ENCODE results near the gene RPL28.

Gene RPL28

GRCh38 chr19:55437410-55437809, 51.7 kb downstream of the RPL28 start:
- FAIRE-seq = no peak
- no peak for TF ChIP-seq CTCF (IDR thresholded peaks at IDR 0.05; ENCODE audit: insufficient read depth, missing control alignments)
- DNase-seq (ENCODE audit: insufficient read length, low spot score) = no peak

DNA sequence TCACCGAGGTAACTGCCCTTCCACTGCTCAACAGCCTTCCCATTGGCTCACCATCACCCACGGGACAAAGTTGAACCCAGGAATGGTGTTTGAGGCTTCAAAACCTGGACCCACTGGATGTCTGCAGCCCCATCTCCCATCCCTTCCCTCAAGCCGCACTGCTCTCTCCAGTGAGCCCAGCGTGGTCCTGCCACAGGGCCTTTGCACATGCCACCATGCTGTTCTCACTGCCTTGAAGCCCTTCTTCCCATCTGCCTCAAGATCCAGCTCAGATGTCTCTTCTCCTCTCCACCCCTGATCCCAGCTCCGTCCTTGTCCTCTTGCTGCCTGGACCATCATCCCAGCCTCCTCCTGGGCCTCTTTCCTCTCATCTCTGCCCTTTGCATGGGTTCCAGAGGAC, 53.3 kb downstream of the RPL28 start:
- TF ChIP-seq CTCF (IDR thresholded peaks at IDR 0.05; ENCODE audit: insufficient read depth, missing control alignments) = no peak
- DNase-seq (ENCODE audit: insufficient read length, low spot score) (no peak), FAIRE-seq (no peak)

DNA sequence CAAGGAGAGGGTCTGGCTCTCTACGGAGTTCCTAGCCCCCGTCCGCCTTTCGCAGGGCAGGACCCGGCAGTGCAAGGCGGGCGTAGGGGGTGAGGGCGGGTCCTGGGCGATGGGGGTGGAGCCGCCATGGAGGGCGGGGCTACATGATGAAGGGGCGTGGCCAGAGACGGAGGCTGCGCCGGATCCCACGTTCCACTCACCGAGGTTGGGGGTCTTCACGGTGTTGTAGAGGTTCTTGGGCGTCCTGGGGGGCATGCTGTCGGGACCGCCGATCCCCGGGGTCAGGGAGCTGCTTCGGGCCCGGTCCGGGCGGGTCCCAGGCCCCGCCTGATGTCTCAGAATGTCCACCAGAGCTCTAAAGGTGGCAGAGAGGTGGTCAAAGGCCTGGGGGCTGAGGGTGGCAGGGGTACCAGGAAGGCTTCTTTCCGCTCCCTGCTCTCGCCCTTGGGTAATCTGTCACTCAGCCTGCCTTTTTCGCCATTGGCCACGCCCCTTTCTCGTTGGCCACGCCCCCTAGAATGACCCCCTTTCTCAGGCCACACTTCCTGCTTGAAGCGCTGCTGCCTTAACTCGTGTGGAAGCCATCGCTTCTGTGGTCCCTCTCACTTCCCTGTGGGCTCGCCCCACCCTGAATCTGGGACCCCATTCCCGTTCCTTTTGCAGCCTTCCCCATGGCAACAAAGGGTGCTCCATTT, 54.8 kb downstream of the RPL28 start:
- TF ChIP-seq CTCF (IDR thresholded peaks at IDR 0.05; ENCODE audit: insufficient read depth, missing control alignments) = no peak
- no peak for DNase-seq (ENCODE audit: insufficient read length, low spot score)
- no peak for FAIRE-seq

DNA sequence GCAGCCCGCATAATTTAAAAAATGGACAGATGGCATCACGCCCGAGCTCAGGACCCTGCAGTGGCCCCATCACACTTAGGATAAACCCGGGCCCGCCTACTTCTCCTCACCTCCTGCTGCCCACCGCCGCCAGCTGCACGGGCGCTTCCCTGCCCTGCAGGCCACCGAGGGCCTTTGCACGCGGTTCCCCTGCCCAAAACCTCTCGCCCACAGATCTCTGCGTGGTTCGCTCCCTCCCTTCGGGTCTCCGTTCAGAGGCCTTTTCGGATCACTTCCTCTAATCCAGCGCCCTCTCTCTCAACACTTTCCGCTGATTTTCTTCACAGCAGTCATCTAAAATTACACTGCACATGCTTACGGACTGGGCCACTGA, 55.6 kb downstream of the RPL28 start:
- DNase-seq (ENCODE audit: insufficient read length, low spot score) (no peak), FAIRE-seq (no peak)
- no peak for TF ChIP-seq CTCF (IDR thresholded peaks at IDR 0.05; ENCODE audit: insufficient read depth, missing control alignments)

GRCh38 chr19:55441692-55442321, 56.1 kb downstream of the RPL28 start:
- TF ChIP-seq CTCF (IDR thresholded peaks at IDR 0.05; ENCODE audit: insufficient read depth, missing control alignments) = no peak
- FAIRE-seq = no peak
- DNase-seq (ENCODE audit: insufficient read length, low spot score) = no peak

- FAIRE-seq (no peak), DNase-seq (ENCODE audit: insufficient read length, low spot score) (no peak)
- no peak for TF ChIP-seq CTCF (IDR thresholded peaks at IDR 0.05; ENCODE audit: insufficient read depth, missing control alignments)
Observed at GRCh38 chr19:55442372-55442961, 56.7 kb downstream of the RPL28 start.
